H1 (cell line): Measurements from ENCODE around the gene ODC1. TPM values are rescaled to one million over a fixed set of nuclear protein-coding genes. Genes with fewer than 3 reads are reported as not detected.

Experiments
- CTCF ChIA-PET: fragments of 300-600 bp; sonication (Branson Sonifier 250); formaldehyde crosslinking; loops from one replicate; lab custom pipeline; 2021; ENCODE audit not compliant: partially characterized antibody; lab: Charles Lee
- POLR2A ChIA-PET: fragments of 300-600 bp; sonication (Branson Sonifier 250); formaldehyde crosslinking; loops from one replicate; lab custom pipeline; 2021; ENCODE audit warnings: inconsistent platforms; ENCODE audit not compliant: partially characterized antibody; lab: Charles Lee
- DNase-seq, 2 experiments: peaks; one replicate each; pipeline versions ENCODE4 v3.0.0 to v3.0.0-alpha.2; 2010 to 2022; ENCODE audit warnings: low spot score in 2 of 2, low read depth in 1 of 2, mixed read lengths in 1 of 2
- FAIRE-seq: peaks from 2 replicates; lab custom pipeline; 2011; peaks lifted over from hg19 to GRCh38; lab: Jason Lieb, UNC
- H2AFZ ChIP-seq: 2 replicates; pipeline ENCODE4 v1.8.1; 2012; ENCODE audit warnings: low read length, inconsistent platforms
- H2AK5ac ChIP-seq: 2 replicates; pipeline ENCODE4 v1.6.1; 2013; ENCODE audit warnings: low read depth, low read length
- H2BK120ac ChIP-seq: replicated peaks from 2 replicates; pipeline ENCODE3; 2013; ENCODE audit warnings: low read depth, low read length, inconsistent platforms
- H2BK12ac ChIP-seq: 2 replicates; pipeline ENCODE4 v1.6.1; 2013; ENCODE audit warnings: low read depth, low read length
- H2BK15ac ChIP-seq: 2 replicates; pipeline ENCODE4 v1.6.1; 2013; ENCODE audit warnings: low read length
- H2BK20ac ChIP-seq: 2 replicates; pipeline ENCODE4 v1.6.1; 2013; ENCODE audit warnings: low read length
- H2BK5ac ChIP-seq: 2 replicates; pipeline ENCODE4 v1.6.1; 2013; ENCODE audit warnings: low read depth, low read length
- H3K14ac ChIP-seq: 2 replicates; pipeline ENCODE4 v1.6.1; 2013; ENCODE audit warnings: inconsistent platforms; ENCODE audit not compliant: insufficient read length
- H3K18ac ChIP-seq: 2 replicates; pipeline ENCODE4 v1.6.1; 2013; ENCODE audit warnings: low read length; ENCODE audit errors: extremely low read depth
- H3K23ac ChIP-seq: 2 replicates; pipeline ENCODE4 v1.6.1; 2013; ENCODE audit warnings: inconsistent platforms; ENCODE audit not compliant: insufficient read length
- H3K23me2 ChIP-seq: 2 replicates; pipeline ENCODE4 v1.6.1; 2013; ENCODE audit warnings: low read depth, low read length
- H3K27ac ChIP-seq: 2 replicates; pipeline ENCODE4 v1.6.1; 2011; ENCODE audit warnings: low read depth, low read length, inconsistent platforms
- H3K27me3 ChIP-seq, 4 experiments: replicated peaks in 1 of 4; 1 replicate in 1 of 4; 2 replicates in 3 of 4; pipeline versions ENCODE4 v1.6.1 to v1.8.1; 2011 to 2013; ENCODE audit warnings: low read length in 3 of 4, mild to moderate bottlenecking in 3 of 4, inconsistent platforms in 2 of 4, mixed read lengths in 2 of 4, moderate library complexity in 1 of 4; ENCODE audit not compliant: control insufficient read depth in 3 of 4, insufficient read depth in 3 of 4; ENCODE audit errors: extremely low read depth in 1 of 4
- H3K36me3 ChIP-seq, 4 experiments: 2 replicates each; pipeline versions ENCODE4 v1.6.1 to v1.8.1; 2011 to 2013; ENCODE audit warnings: mild to moderate bottlenecking in 4 of 4, low read length in 3 of 4, moderate library complexity in 2 of 4, control low read depth in 1 of 4, inconsistent platforms in 1 of 4; ENCODE audit not compliant: insufficient read depth in 4 of 4, control insufficient read depth in 2 of 4
- H3K4ac ChIP-seq: replicated peaks from 2 replicates; pipeline ENCODE3; 2013; ENCODE audit warnings: low read length, low read depth, mixed read lengths, inconsistent platforms; ENCODE audit not compliant: insufficient read length
- H3K4me1 ChIP-seq, 4 experiments: replicated peaks in 1 of 4; 1 replicate in 1 of 4; 2 replicates in 3 of 4; pipeline versions ENCODE4 v1.6.1 to v1.8.1; 2011 to 2013; ENCODE audit warnings: low read length in 3 of 4, inconsistent platforms in 2 of 4, mixed read lengths in 1 of 4; ENCODE audit not compliant: insufficient read depth in 4 of 4, control insufficient read depth in 3 of 4
- H3K4me2 ChIP-seq, 2 experiments: 2 replicates each; pipeline versions ENCODE4 v1.6.1 to v1.8.1; 2011 to 2013; ENCODE audit warnings: low read depth in 2 of 2, low read length in 2 of 2, control low read depth in 1 of 2, inconsistent platforms in 1 of 2, mild to moderate bottlenecking in 1 of 2; ENCODE audit not compliant: insufficient read depth in 1 of 2
- H3K4me3 ChIP-seq, 4 experiments: fragments of 200-600, 300-600 bp in 1 of 4; sonication (generic), shearing (Covaris generic), sonication (Bioruptor Twin) in 1 of 4; 2 replicates each; pipeline versions ENCODE4 v1.5.1 to v1.8.1; 2011 to 2016; ENCODE audit warnings: low read length in 4 of 4, low read depth in 3 of 4, control low read depth in 2 of 4, inconsistent platforms in 2 of 4, mild to moderate bottlenecking in 2 of 4, mixed read lengths in 1 of 4, moderate library complexity in 1 of 4; ENCODE audit not compliant: insufficient read depth in 2 of 4; ENCODE audit errors: extremely low read depth in 1 of 4
- H3K56ac ChIP-seq: replicated peaks from 2 replicates; pipeline ENCODE3; 2013; ENCODE audit warnings: low read depth, mild to moderate bottlenecking, mixed read lengths, low read length, inconsistent platforms; ENCODE audit not compliant: insufficient read length
- H3K79me1 ChIP-seq: 2 replicates; pipeline ENCODE4 v1.6.1; 2013; ENCODE audit warnings: low read depth, low read length, control low read depth
- H3K79me2 ChIP-seq, 2 experiments: 2 replicates each; pipeline versions ENCODE4 v1.6.1 to v1.8.1; 2012 to 2013; ENCODE audit warnings: low read length in 2 of 2, mild to moderate bottlenecking in 2 of 2, inconsistent platforms in 1 of 2; ENCODE audit not compliant: insufficient read depth in 2 of 2, control insufficient read depth in 1 of 2
- H3K9ac ChIP-seq, 4 experiments: replicated peaks in 1 of 4; 1 replicate in 1 of 4; 2 replicates in 3 of 4; pipeline versions ENCODE4 v1.6.1 to v1.8.1; 2011 to 2013; ENCODE audit warnings: low read depth in 3 of 4, low read length in 3 of 4, control low read depth in 2 of 4, mild to moderate bottlenecking in 2 of 4, moderate library complexity in 2 of 4, inconsistent platforms in 1 of 4; ENCODE audit errors: extremely low read depth in 1 of 4
- H3K9me3 ChIP-seq, 2 experiments: 2 replicates each; pipeline versions ENCODE4 v1.6.1 to v1.8.1; 2012 to 2013; ENCODE audit warnings: mild to moderate bottlenecking in 2 of 2, moderate library complexity in 2 of 2, control low read depth in 1 of 2, inconsistent platforms in 1 of 2, low read depth in 1 of 2, low read length in 1 of 2, mixed read lengths in 1 of 2; ENCODE audit not compliant: insufficient read depth in 2 of 2
- H4K20me1 ChIP-seq, 2 experiments: replicated peaks in 1 of 2; 2 replicates each; pipeline versions ENCODE3 to v1.8.1; 2011 to 2013; ENCODE audit warnings: inconsistent platforms in 2 of 2, low read length in 2 of 2, mild to moderate bottlenecking in 1 of 2; ENCODE audit not compliant: insufficient read depth in 2 of 2, control insufficient read depth in 1 of 2
- H4K5ac ChIP-seq: 2 replicates; pipeline ENCODE4 v1.6.1; 2013; ENCODE audit warnings: low read length, low read depth, mixed read lengths, inconsistent platforms; ENCODE audit not compliant: insufficient read length
- H4K8ac ChIP-seq: 2 replicates; pipeline ENCODE4 v1.8.0; 2013; ENCODE audit warnings: mild to moderate bottlenecking, moderate library complexity, low read length, inconsistent platforms; ENCODE audit not compliant: insufficient read depth; ENCODE audit errors: extremely low read depth
- H4K91ac ChIP-seq: replicated peaks from 2 replicates; pipeline ENCODE3; 2013; ENCODE audit warnings: low read length, mixed read lengths, inconsistent platforms; ENCODE audit not compliant: insufficient read length
- HDAC6 ChIP-seq: IDR thresholded peaks from one replicate; pipeline ENCODE4 v1.7.1; 2012; ENCODE audit warnings: low read depth, mild to moderate bottlenecking, inconsistent platforms, low read length, moderate library complexity
- ZNF274 ChIP-seq: IDR thresholded peaks from 2 replicates; pipeline ENCODE4 v1.7.0; 2012; ENCODE audit warnings: low read length, borderline replicate concordance; ENCODE audit errors: extremely low read depth
- WGBS, 2 experiments: shearing (Covaris generic) in 1 of 2; methylation state at CpG; one replicate each; pipeline versions ENCODE4 v1.1.6 to v1.1.7; 2013 to 2015; ENCODE audit warnings: low lambda C conversion rate in 2 of 2, mixed read lengths in 2 of 2, inconsistent platforms in 1 of 2, low coverage in 1 of 2, missing lambda C conversion rate in 1 of 2; ENCODE audit not compliant: insufficient replicate concordance in 2 of 2, insufficient coverage in 1 of 2, insufficient read length in 1 of 2; ENCODE audit errors: extremely low coverage in 1 of 2, missing lambda C conversion rate in 1 of 2; 5-methylcytosine and 5-hydroxymethylcytosine counted together
- polyA plus RNA-seq, 7 experiments: library from polyadenylated mRNA; depleted of rRNA in 3 of 7; stranded (reverse) in 5 of 7; unstranded in 2 of 7; fragments of >200 nt in 5 of 7; fragments of 200-250 nt in 2 of 7; gene quantifications; 1 replicate in 5 of 7; 2 replicates in 1 of 7; 4 replicates in 1 of 7; pipeline versions ENCODE4 v1.2.1 to v1.2.3, GENCODE V29; 2011 to 2013; ENCODE audit warnings: missing spikeins in 2 of 7, mixed read lengths in 2 of 7
- total RNA-seq: library from RNA; stranded (reverse); fragmentation: NEBNext Ultra II Directional; extraction: Animal tissue kit (Norgen Biotek cat#: 25700); gene quantifications from 2 replicates; pipeline ENCODE4 v1.2.1, GENCODE V29; 2021
- TF ChIP-seq, protein P1 (sequence below): IDR thresholded peaks from 2 replicates; pipeline ENCODE4 v1.6.1; 2012; ENCODE audit warnings: low read length, inconsistent platforms

Gene ODC1
- total and polyA plus RNA-seq, 2 of the 8 experiments (the other 6 are each of a cell fraction or from before 2014, with no cell fraction given) = 57.2 to 76.7 TPM

- Histone ChIP-seq H2BK12ac (no peak overlapping the region), H2AK5ac (no peak overlapping the region), H2BK5ac (no peak overlapping the region), H3K4ac (no peak overlapping the region), H2AFZ (no peak overlapping the region), H3K4me1 (no peaks in the 10 kb centered on the region; a peak in 1 of 7 replicates), H3K9ac (no peak overlapping the region; a peak in 1 of 7 replicates), H2BK20ac (no peak overlapping the region), H3K18ac (no peak overlapping the region), H3K23ac (no peak overlapping the region), H4K5ac (no peak overlapping the region), H3K4me2 (no peak overlapping the region), H4K91ac (no peak overlapping the region), H3K14ac (no peak overlapping the region), H2BK120ac (no peak overlapping the region), H3K27me3 (no peaks in the 10 kb centered on the region), H4K8ac (peak overlapping the region; percentile 51), H3K79me1 (no peaks in the 10 kb centered on the region), H4K20me1 (no peaks in the 10 kb centered on the region), H3K27ac (no peak overlapping the region), H2BK15ac (no peak overlapping the region), H3K9me3 (no peaks in the 10 kb centered on the region), H3K79me2 (no peaks in the 10 kb centered on the region), H3K56ac (no peak overlapping the region), H3K36me3 (no peaks in the 10 kb centered on the region), H3K23me2 (no peaks in the 10 kb centered on the region), H3K4me3 (no peak overlapping the region)
- no peak for FAIRE-seq
- 82% methylated on average over 11 of the region's 11 CpGs; no CpG with 5 or more reads in 1 of the 2 experiments for WGBS, 2 experiments
- POLR2A ChIA-PET = no interaction called here
- CTCF ChIA-PET = interaction anchor here (0.6 to 1.6 kb wide), 2 partner anchors 48 to 1207 kb away, joined by 3 to 4 read pairs; no protein-coding TSS in a partner anchor
- no peak for DNase-seq
- TF ChIP-seq HDAC6 = no peak
- TF ChIP-seq, protein P1, sequence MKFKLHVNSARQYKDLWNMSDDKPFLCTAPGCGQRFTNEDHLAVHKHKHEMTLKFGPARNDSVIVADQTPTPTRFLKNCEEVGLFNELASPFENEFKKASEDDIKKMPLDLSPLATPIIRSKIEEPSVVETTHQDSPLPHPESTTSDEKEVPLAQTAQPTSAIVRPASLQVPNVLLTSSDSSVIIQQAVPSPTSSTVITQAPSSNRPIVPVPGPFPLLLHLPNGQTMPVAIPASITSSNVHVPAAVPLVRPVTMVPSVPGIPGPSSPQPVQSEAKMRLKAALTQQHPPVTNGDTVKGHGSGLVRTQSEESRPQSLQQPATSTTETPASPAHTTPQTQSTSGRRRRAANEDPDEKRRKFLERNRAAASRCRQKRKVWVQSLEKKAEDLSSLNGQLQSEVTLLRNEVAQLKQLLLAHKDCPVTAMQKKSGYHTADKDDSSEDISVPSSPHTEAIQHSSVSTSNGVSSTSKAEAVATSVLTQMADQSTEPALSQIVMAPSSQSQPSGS = no peak
- TF ChIP-seq ZNF274 = no peak
Measured at GRCh38 chr2:10457846-10458598, 9.9 kb upstream of the ODC1 start.
